SJSA1 (cell line): ENCODE results near the gene TCAP. TPM values are rescaled to one million over a fixed set of nuclear protein-coding genes. Genes with fewer than 3 reads are reported as not detected.
"Not testable (repeated sequence)": the region's sequence is repeated elsewhere in the genome, so short reads cannot be mapped to it uniquely, and the experiment has no call there.

Experiments used
- DNase-seq, 2 experiments: peaks; one replicate each; pipeline ENCODE4 v3.0.0-alpha.2; 2015 to 2020; ENCODE audit warnings: low spot score in 2 of 2, low read depth in 1 of 2
- H3K27ac ChIP-seq: fragments of 250-450 bp; sonication (Bioruptor Pico); 2 replicates; pipeline ENCODE4 v1.5.1; 2020; ENCODE audit warnings: mild to moderate bottlenecking, moderate library complexity
- H3K27me3 ChIP-seq: fragments of 250-450 bp; sonication (Bioruptor Pico); replicated peaks from 2 replicates; pipeline ENCODE4 v1.5.1; 2020; ENCODE audit warnings: mild to moderate bottlenecking, moderate library complexity
- H3K36me3 ChIP-seq: fragments of 250-450 bp; sonication (Bioruptor Pico); 2 replicates; pipeline ENCODE4 v1.5.1; 2020; ENCODE audit warnings: mild to moderate bottlenecking
- H3K4me1 ChIP-seq: fragments of 250-450 bp; sonication (Bioruptor Pico); replicated peaks from 2 replicates; pipeline ENCODE4 v1.6.1; 2021; ENCODE audit warnings: mild to moderate bottlenecking
- H3K4me3 ChIP-seq: fragments of 250-450 bp; sonication (Bioruptor Pico); 2 replicates; pipeline ENCODE4 v1.5.1; 2020; ENCODE audit warnings: mild to moderate bottlenecking
- H3K9me3 ChIP-seq: fragments of 250-450 bp; sonication (Bioruptor Pico); replicated peaks from 2 replicates; pipeline ENCODE4 v1.5.1; 2020; ENCODE audit warnings: mild to moderate bottlenecking
- total RNA-seq: library from RNA; depleted of rRNA; stranded (reverse); fragments of >200 nt; shearing (Covaris generic); gene quantifications from 2 replicates; pipeline ENCODE4 v1.2.3, GENCODE V29; 2014; rRNA removed

Gene TCAP
- total RNA-seq, 1 experiment from 2014 or later, result 0.11 TPM

DNA sequence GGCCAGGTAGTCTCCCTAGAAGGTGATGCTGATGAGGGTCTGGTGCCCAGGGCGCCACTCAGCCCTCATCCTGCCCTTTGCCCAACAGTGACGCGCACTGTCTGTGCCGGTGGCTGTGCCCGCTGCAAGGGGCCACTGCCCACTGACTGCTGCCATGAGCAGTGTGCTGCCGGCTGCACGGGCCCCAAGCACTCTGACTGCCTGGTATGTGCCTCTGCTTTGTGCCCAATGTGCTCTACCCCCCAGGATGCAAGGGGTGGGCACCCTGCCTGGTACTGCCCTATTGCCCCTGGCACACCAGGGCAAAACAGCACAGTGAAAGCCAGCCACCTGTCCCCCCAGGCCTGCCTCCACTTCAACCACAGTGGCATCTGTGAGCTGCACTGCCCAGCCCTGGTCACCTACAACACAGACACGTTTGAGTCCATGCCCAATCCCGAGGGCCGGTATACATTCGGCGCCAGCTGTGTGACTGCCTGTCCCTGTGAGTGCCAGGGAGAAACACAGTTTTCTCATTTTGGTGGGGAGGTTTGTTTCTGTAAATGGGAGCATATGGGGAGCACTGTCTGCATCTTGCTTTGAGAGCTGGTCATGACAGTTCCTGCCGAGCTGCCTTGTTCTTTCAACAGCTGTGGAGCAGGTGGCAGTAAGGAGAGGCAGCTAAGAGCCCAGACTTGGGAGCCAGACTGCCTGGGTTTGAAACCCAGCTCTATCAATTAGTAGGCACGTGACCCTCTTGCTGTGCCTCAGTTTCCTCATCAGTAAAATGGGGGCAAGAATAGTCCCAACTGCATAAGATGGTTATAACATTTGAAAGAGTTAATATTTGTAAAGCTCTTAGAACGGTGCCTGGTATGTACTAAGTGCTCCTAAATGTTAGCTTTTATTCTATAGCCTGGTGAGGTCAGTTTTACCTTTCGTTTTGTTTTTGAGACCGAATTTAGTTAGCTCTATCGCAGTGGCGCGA lies 45.1 kb downstream of the TCAP start:
- Histone ChIP-seq H3K4me1 (no peaks in the 10 kb centered on the region), H3K4me3 (no peak overlapping the region), H3K36me3 (peaks cover 58% of the 10 kb centered on the region), H3K9me3 (no peaks in the 10 kb centered on the region), H3K27me3 (no peaks in the 10 kb centered on the region), H3K27ac (no peak overlapping the region)
- no peak for DNase-seq

DNA sequence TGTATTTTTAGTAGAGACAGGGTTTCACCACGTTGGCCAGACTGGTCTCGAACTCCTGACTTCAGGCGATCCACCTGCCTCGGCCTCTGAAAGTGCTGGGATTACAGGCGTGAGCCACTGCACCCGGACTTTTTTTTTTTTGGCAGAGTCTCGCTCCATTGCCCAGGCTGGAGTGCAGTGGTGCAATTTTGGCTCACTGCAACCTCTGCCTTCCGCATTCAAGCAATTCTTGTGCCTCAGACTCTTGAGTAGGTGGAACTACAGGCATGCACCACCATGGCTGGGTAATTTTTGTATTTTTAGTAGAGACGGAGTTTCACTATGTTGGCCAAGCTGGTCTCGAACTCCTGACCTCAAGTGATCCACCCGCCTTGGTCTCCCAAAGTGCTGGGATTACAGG lies 45.9 kb downstream of the TCAP start:
- H3K4me3 ChIP-seq, H3K4me1 ChIP-seq, H3K27ac ChIP-seq, H3K9me3 ChIP-seq, DNase-seq, H3K27me3 ChIP-seq: not testable (repeated sequence)
- peaks cover 66% of the 10 kb centered on the region for H3K36me3 ChIP-seq

DNA sequence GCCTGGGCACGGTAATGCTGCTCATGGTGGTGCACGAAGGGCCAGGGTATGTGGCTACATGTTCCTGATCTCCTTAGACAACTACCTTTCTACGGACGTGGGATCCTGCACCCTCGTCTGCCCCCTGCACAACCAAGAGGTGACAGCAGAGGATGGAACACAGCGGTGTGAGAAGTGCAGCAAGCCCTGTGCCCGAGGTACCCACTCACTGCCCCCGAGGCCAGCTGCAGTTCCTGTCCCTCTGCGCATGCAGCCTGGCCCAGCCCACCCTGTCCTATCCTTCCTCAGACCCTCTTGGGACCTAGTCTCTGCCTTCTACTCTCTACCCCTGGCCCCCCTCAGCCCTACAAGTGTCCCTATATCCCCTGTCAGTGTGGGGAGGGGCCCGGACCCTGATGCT lies 46.7 kb downstream of the TCAP start:
- DNase-seq, result no peak
- H3K4me3 ChIP-seq, result no peak overlapping the region
- H3K27ac ChIP-seq, result no peak overlapping the region
- no peaks in the 10 kb centered on the region for H3K4me1 ChIP-seq
- H3K36me3 ChIP-seq, result peaks cover 73% of the 10 kb centered on the region
- H3K27me3 ChIP-seq, result no peaks in the 10 kb centered on the region
- H3K9me3 ChIP-seq, result no peaks in the 10 kb centered on the region

DNA sequence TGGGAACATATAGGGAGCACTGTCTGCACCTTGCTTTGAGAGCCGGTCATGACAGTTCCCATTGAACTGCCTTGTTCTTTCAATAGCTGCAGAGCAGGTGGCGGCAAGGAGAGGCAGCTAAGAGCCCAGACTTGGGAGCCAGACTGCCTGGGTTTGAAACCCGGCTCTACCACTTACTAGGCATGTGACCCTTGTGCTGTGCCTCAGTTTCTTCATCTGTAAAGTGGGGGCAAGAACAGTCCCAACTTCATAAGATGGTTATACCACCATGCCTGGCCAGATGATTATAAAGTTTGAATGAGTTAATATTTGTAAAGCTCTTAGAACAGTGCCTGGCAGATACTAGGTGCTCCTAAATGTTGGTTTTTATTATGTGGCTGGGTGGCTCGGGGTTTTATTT lies 49.1 kb downstream of the TCAP start:
- Histone ChIP-seq H3K27ac (no peak overlapping the region), H3K4me1 (no peaks in the 10 kb centered on the region), H3K36me3 (peaks cover 54% of the 10 kb centered on the region), H3K9me3 (no peaks in the 10 kb centered on the region), H3K27me3 (no peaks in the 10 kb centered on the region), H3K4me3 (no peak overlapping the region)
- DNase-seq, result no peak

DNA sequence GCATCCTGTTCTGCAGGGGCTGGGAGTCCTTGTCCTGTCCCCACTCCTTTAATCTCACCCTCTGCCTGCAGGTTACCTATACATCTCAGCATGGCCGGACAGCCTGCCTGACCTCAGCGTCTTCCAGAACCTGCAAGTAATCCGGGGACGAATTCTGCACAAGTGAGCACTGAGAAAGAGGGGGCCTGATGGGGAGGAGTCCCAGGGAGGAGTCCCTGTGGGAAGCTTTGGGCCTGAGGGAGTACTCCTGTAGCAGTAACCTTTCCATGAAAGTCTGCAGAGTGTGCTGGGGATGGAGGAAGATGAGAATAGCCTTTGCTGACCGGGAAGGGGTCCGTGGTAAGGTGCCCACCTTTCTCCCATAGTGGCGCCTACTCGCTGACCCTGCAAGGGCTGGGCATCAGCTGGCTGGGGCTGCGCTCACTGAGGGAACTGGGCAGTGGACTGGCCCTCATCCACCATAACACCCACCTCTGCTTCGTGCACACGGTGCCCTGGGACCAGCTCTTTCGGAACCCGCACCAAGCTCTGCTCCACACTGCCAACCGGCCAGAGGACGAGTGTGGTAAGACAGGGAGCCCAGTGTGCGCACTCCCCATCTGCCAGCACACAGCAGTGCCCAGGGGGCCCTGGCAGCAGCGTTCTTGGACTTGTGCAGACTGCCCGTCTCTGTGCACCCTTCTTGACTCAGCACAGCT lies 50.4 kb downstream of the TCAP start:
- Histone ChIP-seq H3K9me3 (no peaks in the 10 kb centered on the region), H3K27ac (no peak overlapping the region), H3K36me3 (peaks cover 44% of the 10 kb centered on the region), H3K27me3 (no peaks in the 10 kb centered on the region), H3K4me3 (no peak overlapping the region), H3K4me1 (no peaks in the 10 kb centered on the region)
- DNase-seq, result no peak

Other genes starting within 250 kb of the TCAP start
- 12.5 and 15.4 TPM in 2 replicates for gene MED1, start 214.1 kb upstream of the TCAP start, total RNA-seq
- 22.8 and 33.6 TPM in 2 replicates for gene CDK12, start 203.9 kb upstream of the TCAP start, total RNA-seq
- gene NEUROD2, start 57.4 kb upstream of the TCAP start, total RNA-seq, result not detected in 2 replicates
- gene PPP1R1B, start 38.4 kb upstream of the TCAP start, total RNA-seq, result not detected in 2 replicates
- gene STARD3, start 28.2 kb upstream of the TCAP start, total RNA-seq, result 27.8 and 46.6 TPM in 2 replicates
- not detected in 2 replicates for gene PNMT, start 3.1 kb downstream of the TCAP start, total RNA-seq
- gene PGAP3, start 22.7 kb downstream of the TCAP start, total RNA-seq, result 8.4 and 10.1 TPM in 2 replicates
- gene ERBB2, start 34.7 kb downstream of the TCAP start, total RNA-seq, result 16.7 and 26.8 TPM in 2 replicates
- gene MIEN1, start 65.2 kb downstream of the TCAP start, total RNA-seq, result 53.3 and 99.4 TPM in 2 replicates
- gene GRB7, start 72.6 kb downstream of the TCAP start, total RNA-seq, result not detected in 2 replicates
- under 0.01 TPM in 1 of 2 replicates, not detected in the other for gene IKZF3, start 199.0 kb downstream of the TCAP start, total RNA-seq
- not detected in 2 replicates for gene ZPBP2, start 202.9 kb downstream of the TCAP start, total RNA-seq